Activated T-helper 1 cell treated with Interleukin-2 at 50 U/mL for 16 hours (primary cell): ENCODE data around the gene AIFM3.
"Not testable (repeated sequence)": the region's sequence is repeated elsewhere in the genome, so short reads cannot be mapped to it uniquely, and the experiment has no call there.

Source experiments
- DNase-seq: peaks from one replicate; pipeline ENCODE4 v3.0.0-alpha.2; 2020; ENCODE audit warnings: low read depth

AIFM3 gene, protein sequence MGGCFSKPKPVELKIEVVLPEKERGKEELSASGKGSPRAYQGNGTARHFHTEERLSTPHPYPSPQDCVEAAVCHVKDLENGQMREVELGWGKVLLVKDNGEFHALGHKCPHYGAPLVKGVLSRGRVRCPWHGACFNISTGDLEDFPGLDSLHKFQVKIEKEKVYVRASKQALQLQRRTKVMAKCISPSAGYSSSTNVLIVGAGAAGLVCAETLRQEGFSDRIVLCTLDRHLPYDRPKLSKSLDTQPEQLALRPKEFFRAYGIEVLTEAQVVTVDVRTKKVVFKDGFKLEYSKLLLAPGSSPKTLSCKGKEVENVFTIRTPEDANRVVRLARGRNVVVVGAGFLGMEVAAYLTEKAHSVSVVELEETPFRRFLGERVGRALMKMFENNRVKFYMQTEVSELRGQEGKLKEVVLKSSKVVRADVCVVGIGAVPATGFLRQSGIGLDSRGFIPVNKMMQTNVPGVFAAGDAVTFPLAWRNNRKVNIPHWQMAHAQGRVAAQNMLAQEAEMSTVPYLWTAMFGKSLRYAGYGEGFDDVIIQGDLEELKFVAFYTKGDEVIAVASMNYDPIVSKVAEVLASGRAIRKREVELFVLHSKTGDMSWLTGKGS

DNA sequence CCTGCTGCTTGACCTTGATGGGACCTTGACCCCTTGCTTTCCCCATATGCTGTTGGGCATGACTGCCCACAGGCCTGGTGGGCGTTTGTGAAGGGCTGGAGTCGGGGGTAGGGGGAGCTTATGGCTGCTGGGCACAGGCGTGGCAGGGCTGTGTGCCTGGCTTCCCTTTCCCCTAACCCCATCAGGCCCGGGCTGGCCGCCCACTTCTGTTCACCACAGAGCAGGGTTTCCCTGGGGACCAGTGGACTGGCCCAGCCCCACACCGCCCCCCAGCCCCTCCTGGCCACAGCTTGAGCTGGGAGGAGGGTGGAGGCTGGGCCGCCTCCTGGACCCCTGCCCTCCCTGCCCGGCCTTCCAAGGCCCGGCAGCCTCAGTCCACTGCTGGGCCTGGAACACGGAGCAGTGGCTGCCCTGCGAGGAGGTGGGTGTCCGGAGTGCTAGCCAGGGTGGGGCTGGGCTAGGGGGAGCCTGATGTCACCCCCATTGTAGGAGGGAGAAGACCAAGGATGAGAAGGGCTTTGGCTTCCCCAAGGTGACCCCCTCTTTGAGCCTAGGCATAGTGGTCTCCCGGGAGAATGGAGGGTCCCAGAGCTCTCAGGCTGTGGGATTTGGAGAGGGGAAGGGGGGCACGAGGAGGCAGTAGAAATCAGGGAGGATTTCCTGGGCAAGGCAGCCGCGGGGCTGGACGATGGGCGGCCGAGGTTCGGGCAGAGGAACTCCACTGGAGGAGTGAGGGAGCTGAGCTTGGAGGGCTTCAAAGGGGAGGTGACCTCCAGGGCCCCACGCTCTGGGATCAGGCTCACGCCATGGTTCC lies at the start of gene AIFM3:
AIFM3 (plus strand) TSS at position 373 of the 814 bp plus-strand sequence. CDS start 690 bp downstream, outside the sequence.
- DNase-seq = no peak

DNA sequence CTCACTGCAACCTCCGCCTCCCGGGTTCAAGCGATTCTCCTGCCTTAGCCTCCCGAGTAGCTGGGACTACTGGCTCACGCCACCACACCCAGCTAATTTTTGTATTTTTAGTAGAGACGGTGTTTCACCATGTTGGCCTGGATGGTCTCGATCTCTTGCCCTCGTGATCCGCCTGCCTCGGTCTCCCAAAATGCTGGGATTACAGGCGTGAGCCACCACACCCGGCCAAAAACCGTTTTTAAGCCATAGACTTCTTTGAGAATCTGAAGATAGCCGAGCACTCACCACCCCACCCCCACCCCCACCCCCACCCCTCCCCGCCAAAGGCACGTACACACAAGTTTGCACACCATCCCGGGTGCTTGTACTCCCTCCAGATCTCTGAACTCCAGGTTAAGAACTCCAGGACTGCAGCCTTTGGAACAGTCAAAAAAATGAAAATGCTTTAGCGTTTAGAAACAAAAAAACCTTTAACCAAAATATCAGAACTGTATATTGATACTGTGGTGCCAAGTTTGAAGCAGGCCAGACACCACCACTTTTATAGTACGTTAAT lies 48.3 kb upstream of the AIFM3 start:
- no peak for DNase-seq

DNA sequence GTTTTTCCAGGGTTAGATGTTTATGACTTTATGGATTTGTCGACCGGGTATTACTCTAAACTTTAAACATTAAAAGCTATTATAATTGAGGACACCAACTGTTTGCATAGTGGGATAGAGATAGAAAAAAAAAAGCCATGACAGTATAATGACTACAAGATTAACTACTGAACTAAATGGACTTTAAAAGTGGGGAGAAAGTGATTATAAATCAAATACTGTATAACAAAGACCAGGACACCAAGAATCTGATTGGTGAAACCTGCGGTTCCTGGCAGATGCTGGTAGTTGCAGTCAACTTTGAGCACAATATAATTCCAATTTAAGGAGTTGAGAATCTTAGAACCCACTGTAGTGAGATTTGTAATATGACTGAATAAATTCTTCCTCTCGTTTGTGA lies 47.3 kb upstream of the AIFM3 start:
- no peak for DNase-seq

DNA sequence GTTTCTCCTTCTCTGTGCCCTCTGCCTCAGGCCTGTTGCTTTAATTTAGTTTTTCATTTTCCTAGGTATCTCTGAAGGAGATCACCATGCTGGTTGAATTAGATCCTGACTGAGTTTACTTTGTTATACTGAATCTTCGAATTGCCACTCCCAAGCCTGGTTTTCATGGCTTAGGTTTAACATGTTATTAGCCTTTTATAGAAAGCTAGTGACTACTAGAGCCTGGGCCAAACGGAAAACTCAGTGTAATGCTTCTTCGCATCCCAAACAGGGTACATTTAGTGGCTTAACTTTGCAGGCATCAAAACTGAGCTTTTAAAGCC lies 46.2 kb upstream of the AIFM3 start:
- no peak for DNase-seq

DNA sequence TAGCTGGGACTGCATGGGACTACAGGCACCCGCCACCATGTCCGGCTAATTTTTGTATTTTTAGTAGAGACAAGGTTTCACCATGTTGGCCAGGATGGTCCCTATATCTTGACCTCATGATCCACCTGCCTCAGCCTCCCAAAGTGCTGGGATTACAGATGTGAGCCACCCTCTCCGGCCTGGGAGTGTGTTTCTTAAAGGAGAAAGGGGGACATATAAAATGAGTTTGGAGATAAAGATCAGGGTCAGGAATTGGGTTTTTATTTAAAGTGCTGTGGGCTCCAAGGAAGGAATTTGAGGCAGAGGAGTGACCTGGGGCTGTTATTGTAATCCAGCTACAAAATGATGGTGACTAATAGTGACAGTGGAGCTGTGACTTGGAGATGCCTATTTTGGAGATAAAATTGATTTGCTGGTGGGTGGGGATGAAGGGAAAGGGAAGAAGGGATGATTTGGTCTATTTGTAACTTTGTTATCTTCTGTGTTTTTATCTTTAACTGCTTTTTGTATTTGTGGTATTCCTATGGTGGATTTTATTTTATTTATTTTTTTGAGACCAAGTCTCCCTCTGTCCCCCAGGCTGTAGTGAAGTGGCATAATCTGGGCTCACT lies 44.8 kb upstream of the AIFM3 start:
- DNase-seq = no peak

DNA sequence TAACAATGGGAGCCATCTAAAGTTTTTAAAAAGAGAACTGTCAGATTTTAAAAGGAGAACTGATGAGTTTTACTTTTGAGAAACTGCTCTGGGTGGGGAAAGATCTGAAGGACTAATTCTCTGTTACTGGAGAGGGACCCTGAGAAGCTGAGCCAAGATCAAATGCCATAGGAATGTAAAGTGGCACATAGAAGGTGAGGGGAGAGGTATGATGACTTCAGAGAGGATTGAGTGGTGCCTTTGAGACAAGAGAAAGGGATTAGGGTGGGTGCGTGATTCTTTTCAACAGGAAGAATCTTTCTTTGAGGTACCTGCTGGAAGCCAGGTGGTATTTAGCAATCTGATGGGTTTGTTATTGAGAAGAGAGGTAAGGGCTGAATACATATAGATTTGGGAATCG lies 40.8 kb upstream of the AIFM3 start:
- DNase-seq = no peak

DNA sequence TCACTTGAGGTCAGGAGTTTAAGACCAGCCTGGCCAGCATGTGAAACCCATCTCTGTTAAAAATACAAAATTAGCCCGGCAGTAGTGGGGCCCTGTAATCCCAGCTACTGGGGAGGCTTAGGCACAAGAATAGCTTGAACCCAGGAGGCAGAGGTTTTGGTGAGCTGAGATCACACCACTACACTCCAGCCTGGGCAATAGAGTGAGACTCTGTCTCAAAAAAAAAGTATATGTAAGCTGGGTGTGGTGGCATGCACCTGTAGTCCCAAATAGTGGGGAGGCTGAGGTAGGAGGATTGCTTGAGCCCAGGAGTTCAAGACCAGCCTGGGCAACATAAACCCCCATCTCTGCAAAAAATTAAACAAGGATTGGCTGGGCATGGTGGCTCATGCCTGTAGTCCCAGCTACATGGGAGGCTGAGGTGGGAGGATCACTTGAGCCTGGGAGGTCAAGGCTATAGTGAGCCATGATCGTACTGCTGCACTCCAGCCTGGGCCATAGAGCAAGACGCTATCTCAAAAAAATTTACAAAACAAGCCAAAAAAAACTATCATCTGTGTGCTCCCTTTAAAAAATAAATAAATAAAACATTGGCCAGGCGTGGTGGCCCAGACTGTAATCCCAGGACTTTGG lies 39.0 kb upstream of the AIFM3 start:
- no peak for DNase-seq

DNA sequence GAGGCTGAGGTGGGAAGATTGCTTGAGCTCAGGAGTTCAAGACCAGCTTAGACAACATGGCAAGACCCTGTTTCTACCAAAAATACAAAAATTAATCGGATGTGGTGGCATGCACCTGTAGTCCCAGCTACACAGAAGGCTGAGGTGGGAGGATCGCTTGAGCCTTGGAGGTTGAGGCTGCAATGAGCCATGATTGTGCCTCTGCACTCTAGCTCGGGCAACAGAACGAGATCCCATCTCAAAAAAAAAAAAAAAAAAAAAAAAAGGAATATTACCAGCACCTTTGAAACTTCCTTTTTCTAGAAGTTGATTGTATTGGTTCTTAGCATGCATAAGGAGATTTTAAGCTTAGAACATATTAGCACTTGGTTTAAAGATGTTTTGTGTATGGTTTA lies 38.5 kb upstream of the AIFM3 start:
- DNase-seq = no peak

DNA sequence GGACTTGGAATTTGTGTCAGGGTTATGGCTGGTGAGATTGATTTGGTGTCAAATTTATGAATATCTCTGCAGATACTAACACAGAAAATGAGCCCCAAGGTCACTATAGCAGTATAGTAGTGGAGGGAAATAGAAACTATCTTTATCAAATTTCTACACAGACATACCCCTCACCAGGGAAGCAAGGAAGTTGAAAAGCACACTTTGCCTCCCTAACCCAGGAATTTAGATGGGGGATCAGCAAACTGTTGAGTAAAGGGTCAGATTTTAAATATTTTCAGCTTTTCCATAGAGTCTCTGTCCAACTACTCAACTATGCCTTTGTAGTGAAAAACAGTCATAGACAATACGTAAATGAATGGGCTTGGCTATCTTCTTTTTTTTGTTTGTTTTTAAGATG lies 37.1 kb upstream of the AIFM3 start:
- DNase-seq = no peak

DNA sequence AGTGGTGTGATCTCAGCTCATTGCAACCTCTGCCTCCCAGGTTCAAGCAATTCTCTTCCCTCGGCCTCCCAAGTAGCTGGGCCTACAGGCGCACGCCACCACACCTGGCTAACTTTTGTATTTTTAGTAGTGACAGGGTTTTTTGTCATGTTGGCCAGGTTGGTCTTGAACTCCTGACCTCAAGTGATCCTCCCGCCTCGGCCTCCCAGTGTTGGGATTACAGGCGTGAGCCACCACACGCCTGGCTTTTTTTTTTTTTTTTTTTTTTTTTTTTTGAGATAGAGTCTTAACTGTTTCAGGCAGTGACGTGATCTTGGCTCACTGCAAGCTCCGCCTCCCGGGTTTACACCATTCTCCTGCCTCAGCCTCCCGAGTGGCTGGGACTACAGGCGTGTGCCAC lies 36.6 kb upstream of the AIFM3 start:
- not testable (repeated sequence) for DNase-seq

DNA sequence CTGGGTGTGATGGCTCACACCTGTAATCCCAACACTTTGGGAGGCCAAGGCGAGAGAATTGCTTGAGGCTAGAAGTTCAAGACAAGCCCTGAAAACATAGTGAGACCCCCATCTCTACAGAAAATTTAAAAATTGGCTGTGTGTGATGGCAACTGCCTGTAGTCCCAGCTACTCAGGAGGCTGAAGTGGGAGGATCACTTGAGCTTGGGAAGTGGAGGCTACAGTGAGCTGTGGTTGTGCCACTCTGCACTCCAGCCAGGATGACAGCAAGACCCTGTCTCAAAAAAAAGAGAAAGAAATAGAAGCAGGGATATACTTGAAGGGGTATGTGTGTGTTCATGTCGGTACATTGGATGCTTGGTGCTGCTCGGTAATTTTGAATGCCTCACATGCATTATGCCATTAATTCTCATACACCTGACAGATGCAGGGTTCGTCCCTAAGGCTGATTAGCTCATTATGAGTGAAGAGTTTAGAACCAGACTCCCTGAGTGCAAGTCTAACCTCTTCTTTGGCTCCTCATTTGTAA lies 35.9 kb upstream of the AIFM3 start:
- DNase-seq = no peak

DNA sequence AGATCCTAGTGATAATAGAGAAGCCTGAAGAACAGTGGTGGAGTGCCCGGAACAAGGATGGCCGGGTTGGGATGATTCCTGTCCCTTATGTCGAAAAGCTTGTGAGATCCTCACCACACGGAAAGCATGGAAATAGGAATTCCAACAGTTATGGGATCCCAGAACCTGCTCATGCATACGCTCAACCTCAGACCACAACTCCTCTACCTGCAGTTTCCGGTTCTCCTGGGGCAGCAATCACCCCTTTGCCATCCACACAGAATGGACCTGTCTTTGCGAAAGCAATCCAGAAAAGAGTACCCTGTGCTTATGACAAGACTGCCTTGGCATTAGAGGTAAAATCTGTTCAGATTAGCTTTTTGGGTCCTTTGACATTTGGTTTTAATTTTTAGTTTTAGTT lies 33.1 kb upstream of the AIFM3 start:
- DNase-seq = no peak

DNA sequence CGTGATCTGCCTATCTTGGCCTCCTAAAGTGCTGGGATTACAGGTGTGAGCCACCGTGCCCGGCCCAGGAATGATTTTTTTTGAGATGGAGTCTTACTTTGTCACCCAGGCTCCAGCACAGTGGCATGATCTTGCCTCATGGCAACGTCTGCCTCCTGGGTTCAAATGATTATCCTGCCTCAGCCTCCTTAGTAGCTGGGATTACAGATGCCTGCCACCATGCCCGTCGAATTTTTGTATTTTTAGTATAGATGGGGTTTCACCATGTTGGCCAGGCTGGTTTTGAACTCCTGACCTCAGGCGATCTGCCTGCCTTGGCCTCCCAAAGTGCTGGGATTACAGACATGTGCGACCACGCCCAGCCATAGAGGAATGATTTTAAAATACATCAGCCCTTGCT lies 32.0 kb upstream of the AIFM3 start:
- not testable (repeated sequence) for DNase-seq

DNA sequence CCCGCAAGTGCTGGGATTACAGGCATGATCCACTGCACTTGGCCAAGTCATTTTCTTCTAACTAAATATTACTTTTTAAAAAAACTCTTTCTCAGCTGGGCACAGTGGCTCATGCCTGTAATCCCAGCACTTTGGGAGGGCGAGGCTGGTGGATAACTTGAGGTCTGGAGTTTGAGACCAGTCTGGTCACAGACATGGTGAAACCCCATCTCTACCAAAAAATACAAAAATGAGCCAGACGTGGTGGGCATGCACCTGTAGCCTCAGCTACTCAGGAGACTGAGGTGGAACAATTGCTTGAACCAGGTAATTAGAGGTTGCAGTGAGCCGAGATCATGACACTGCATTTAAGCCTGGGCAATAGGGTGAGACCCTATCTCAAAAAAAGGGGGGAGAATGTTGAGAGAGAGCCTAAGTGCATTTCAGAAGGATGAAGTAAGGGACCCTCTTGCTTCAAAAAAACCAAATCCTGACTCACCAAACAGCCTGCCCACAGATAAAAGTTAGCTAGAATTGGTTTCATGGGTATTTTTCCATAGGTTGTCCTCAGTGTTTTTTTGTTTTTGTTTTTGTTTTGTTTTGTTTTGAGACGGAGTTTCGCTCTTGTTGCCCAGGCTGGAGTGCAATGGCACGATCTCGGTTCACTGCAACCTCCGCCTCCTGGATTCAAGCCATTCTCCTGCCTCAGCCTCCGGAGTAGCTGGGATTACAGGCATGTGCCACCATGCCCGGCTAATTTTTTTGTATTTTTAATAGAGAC lies 31.1 kb upstream of the AIFM3 start:
- DNase-seq = not testable (repeated sequence)

DNA sequence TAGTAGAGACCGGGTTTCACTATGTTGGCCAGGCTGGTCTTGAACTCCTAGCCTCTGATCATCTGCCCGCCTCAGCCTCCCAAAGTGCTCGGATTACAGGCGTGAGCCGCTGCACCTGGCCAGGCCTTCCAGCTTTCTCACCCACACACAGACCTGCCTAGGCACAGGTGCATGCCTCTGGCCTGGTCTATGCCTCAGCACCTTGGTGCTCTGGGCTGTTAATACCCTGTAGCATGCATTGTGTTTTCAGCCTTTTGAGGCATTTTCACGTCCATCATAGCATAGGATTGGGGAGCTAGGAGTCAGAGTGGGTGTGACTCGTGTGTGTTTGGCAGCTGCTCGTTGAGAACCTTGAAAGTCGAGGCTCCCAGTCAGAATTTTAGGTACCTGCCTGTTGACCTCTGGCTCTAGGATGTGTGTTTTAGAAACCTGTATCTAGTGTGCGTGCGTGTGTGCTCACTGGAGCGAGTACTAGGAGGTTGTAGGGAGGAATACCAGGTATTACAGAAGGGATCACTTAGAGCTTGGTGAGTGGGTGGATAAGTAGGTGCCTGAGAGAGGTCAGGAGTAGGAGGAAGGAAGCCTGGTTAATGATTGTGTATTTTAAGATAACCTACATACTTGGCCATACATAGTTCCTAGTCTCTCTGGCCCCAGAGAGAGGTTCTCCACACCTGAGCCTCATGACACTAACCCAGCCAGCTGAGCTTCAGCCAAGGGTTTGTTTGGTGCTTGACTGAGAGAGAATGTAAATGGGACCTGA lies 29.8 kb upstream of the AIFM3 start:
- no peak for DNase-seq

DNA sequence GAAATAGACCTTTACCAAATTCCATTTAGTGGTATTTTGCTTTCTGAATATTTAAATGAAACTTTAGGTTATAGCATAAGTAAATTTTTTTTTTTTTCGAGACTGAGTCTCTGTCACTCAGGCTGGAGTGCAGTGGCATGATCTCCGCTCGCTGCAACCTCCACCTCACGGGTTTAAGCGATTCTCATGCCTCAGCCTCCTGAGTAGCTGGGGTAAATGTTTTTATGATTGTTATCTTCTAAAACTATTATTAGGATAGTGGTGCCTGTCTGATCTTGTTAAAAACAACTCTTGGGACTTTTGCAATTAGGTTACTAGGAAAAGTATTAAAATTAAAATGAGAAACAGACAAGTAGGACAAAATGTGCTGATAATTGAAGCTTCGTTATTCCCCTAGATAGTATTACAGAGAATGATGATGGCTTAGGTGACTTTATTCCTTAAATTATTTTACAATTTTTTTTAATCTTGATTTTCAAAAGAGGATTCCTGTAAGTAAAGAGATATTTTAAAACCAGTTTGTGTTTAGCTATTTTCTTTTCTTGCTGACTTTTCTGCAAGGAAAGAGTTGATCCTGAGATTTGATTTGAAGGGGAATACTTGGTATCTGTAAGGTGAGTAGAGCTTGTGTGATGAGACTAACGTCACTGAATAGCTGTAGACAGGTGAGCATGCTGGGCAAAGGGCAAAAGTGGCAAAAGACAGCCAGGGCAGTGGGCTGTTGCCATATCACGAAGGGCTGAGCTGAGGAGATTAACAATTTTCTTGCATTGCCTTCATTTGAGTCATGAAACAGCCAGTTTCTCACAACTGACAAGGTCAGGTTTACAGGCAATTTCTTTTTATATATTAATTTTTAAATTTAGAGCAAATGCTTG lies 29.0 kb upstream of the AIFM3 start:
- DNase-seq = no peak

DNA sequence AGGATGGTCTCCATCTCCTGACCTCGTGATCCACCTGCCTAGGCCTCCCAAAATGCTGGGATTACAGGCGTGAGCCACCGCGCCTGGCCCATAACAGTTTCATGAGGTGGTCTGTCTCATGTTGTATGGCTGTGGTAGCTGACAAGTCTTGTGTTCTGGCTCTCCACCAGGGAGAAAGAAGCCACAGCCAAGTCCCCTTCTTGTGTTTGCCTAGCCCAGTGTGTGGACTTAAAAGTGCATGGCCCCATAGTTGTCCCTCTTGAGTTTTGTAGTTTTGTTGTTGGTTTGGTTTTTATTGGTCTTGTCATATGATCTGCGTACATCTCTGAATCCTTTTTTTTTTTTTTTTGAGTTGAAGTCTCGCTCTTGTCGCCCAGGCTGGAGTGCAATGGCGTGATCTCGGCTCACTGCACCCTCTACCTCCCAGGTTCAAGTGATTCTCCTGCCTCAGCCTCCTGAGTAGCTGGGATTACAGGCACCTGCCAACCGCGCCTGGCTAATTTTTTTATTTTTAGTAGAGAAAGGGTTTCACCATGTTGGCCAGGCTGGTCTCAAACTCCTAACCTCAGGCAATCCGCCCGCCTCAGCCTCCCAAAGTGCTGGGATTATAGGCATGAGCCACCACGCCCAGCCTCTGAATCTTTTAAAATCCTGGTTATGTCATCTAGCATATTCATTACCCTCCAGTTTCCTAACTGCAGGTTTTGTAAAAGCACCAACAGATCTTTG lies 27.4 kb upstream of the AIFM3 start:
- not testable (repeated sequence) for DNase-seq

DNA sequence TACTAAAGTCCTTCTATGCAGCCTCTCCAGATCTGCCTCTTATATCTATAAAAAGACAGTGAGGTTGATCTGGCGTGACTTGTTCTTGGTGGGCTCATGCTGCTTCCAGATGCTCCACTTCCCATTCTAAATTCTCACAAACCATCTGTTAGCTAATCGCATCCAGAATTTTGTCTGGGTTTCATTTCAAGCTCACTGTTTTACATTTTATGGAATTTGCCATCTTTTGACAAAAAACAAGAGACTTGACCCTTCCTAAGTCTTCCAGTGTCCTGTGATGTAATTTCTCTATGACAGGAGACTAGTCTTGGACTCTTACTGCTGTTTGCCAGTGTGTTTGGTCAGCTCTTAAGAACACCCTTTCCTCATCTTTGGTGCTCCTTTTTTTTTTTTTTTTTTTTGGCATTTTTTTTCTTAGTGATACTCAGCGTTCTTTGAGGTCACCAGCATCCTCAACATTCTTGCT lies 26.8 kb upstream of the AIFM3 start:
- DNase-seq = no peak
